Suppressor macrophage (primary cell): ENCODE measurements around the gene RPS29.
"Not testable (repeated sequence)": the region's sequence is repeated elsewhere in the genome, so short reads cannot be mapped to it uniquely, and the experiment has no call there.

ENCODE experiments used
- DNase-seq, 4 experiments: peaks; one replicate each; pipeline ENCODE4 v3.0.0-alpha.2; 2020 to 2022
- total RNA-seq, 17 experiments: gene quantifications; one replicate each; lab custom pipeline; 2026; ENCODE audit warnings: mixed read lengths in 6 of 17, inconsistent platforms in 3 of 17; lab: John Stamatoyannopoulos, UW

Gene RPS29
- 88.2 to 204 (median 160) reads per million in 17 experiments for total RNA-seq

- DNase-seq: peak; percentile 98 to 100 (median 100)
Observed at GRCh38 chr14:49585803-49586672, at the start of gene RPS29. RPS29 (minus strand) TSS chr14:49586380; CDS start chr14:49586346, 34 bp downstream.

GRCh38 chr14:49634547-49635334, 48.6 kb upstream of the RPS29 start, which contains the start of gene DNAAF2:
DNAAF2 (minus strand) TSS chr14:49635244; CDS start chr14:49635149, 95 bp downstream.
- peak; percentile 50 to 78 (median 68) for DNase-seq

GRCh38 chr14:49633640-49634546, 47.7 kb upstream of the RPS29 start:
- peak; percentile 95 to 97 (median 96) for DNase-seq

- DNase-seq: no peak
Observed at GRCh38 chr14:49623941-49624839, 38.0 kb upstream of the RPS29 start.

GRCh38 chr14:49623387-49623786, 37.2 kb upstream of the RPS29 start:
- no peak for DNase-seq

DNA sequence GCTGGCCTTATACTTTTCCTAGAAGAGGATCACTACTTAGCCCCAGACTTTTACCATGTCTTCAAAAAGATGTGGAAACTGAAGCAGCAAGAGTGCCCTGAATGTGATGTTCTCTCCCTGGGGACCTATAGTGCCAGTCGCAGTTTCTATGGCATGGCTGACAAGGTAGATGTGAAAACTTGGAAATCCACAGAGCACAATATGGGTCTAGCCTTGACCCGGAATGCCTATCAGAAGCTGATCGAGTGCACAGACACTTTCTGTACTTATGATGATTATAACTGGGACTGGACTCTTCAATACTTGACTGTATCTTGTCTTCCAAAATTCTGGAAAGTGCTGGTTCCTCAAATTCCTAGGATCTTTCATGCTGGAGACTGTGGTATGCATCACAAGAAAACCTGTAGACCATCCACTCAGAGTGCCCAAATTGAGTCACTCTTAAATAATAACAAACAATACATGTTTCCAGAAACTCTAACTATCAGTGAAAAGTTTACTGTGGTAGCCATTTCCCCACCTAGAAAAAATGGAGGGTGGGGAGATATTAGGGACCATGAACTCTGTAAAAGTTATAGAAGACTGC, 35.9 kb upstream of the RPS29 start:
- DNase-seq: no peak

- DNase-seq: peak; percentile 88 to 95 (median 92)
Observed at GRCh38 chr14:49621114-49621881, 35.1 kb upstream of the RPS29 start.

GRCh38 chr14:49620182-49621113, 34.3 kb upstream of the RPS29 start, which contains the start of the genes MGAT2 and RPL36AL:
MGAT2 (plus strand) TSS chr14:49620799; CDS start chr14:49621269, 470 bp downstream.
RPL36AL (minus strand) TSS chr14:49620626; CDS start chr14:49619104, 1,522 bp downstream.
- DNase-seq: peak; percentile 98 to 99 (median 99)

GRCh38 chr14:49619730-49620129, 33.5 kb upstream of the RPS29 start:
- no peak for DNase-seq

DNA sequence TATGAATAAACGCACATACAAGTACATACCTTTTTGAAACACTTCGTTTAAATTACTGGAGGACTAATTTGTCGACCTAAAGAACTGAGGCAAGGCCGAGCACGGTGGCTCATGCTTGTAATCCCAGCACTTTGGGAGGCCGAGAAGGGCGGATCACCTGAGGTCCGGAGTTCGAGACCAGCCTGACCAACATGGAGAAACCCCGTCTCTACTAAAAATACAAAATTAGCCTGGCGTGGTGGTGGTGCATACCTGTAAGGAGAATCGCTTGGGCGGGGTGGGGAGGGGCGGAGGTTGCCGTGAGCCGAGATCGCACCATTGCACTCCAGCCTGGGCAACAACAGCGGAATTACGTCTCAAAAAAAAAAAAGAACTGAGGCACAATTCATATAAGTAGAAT, 33.1 kb upstream of the RPS29 start:
- DNase-seq: not testable (repeated sequence)

DNA sequence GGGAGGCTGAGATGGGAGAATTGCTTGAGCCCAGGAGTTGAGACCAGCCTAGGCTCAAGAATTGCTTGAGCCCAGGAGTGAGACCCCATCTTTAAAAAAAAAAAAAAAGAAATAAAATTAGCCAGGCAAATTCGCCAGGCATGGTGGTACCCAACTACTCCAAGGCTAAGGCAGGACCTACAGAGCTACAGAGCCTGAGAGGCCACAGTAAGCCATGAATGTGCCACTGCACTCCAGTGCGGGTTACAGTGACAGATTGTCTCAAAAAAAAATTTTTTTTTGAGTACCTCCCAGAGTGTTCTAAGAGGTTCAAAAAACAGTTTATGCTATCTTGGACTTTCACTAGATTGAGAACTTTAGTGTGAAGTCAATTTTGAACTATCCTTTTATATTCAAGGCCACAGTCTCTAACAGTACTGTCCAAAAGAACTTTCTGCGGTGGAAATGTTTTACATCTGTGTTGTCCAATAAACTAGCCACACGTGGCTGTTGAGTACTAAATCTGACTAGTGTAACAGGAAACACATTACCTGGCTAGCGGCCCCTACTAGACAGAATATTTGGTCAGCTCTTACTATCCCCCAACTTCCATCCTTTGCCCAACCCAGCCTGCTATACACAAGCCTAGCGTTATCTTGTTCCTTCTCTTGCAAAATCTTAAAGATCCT, 31.8 kb upstream of the RPS29 start:
- DNase-seq: no peak

GRCh38 chr14:49615776-49616175, 29.6 kb upstream of the RPS29 start:
- DNase-seq: no peak

GRCh38 chr14:49614196-49614595, 28.0 kb upstream of the RPS29 start:
- no peak for DNase-seq

- no peak for DNase-seq
Observed at GRCh38 chr14:49612671-49613070, 26.5 kb upstream of the RPS29 start.

- DNase-seq: no peak
Observed at GRCh38 chr14:49612251-49612650, 26.1 kb upstream of the RPS29 start.

DNA sequence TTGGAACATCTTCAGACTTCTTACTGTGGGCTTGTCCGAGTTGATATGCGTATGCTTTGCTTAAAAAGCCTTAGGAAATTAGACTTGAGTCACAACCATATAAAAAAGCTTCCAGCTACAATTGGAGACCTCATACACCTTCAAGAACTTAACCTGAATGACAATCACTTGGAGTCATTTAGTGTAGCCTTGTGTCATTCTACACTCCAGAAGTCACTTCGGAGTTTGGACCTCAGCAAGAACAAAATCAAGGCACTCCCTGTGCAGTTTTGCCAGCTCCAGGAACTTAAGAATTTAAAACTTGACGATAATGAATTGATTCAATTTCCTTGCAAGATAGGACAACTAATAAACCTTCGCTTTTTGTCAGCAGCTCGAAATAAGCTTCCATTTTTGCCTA, 21.4 kb upstream of the RPS29 start:
- no peak for DNase-seq

GRCh38 chr14:49598485-49599300, 12.5 kb upstream of the RPS29 start, which contains the start of gene LRR1:
LRR1 (plus strand) TSS chr14:49598940; CDS start chr14:49599021, 81 bp downstream.
- DNase-seq: peak; percentile 87 to 94 (median 90)
